Smooth muscle cell of the coronary artery (primary cell): ENCODE data around the gene FKBP9. TPM values are rescaled to one million over a fixed set of nuclear protein-coding genes. Genes with fewer than 3 reads are reported as not detected.

Experiments used
- total RNA-seq: library from RNA; depleted of rRNA; stranded (reverse); fragments of >200 nt; gene quantifications from 2 replicates; pipeline ENCODE4 v1.2.3, GENCODE V29; 2014; ENCODE audit warnings: low replicate concordance

Gene FKBP9, protein sequence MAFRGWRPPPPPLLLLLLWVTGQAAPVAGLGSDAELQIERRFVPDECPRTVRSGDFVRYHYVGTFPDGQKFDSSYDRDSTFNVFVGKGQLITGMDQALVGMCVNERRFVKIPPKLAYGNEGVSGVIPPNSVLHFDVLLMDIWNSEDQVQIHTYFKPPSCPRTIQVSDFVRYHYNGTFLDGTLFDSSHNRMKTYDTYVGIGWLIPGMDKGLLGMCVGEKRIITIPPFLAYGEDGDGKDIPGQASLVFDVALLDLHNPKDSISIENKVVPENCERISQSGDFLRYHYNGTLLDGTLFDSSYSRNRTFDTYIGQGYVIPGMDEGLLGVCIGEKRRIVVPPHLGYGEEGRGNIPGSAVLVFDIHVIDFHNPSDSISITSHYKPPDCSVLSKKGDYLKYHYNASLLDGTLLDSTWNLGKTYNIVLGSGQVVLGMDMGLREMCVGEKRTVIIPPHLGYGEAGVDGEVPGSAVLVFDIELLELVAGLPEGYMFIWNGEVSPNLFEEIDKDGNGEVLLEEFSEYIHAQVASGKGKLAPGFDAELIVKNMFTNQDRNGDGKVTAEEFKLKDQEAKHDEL
- total RNA-seq = 252 and 474 TPM in 2 replicates

DNA sequence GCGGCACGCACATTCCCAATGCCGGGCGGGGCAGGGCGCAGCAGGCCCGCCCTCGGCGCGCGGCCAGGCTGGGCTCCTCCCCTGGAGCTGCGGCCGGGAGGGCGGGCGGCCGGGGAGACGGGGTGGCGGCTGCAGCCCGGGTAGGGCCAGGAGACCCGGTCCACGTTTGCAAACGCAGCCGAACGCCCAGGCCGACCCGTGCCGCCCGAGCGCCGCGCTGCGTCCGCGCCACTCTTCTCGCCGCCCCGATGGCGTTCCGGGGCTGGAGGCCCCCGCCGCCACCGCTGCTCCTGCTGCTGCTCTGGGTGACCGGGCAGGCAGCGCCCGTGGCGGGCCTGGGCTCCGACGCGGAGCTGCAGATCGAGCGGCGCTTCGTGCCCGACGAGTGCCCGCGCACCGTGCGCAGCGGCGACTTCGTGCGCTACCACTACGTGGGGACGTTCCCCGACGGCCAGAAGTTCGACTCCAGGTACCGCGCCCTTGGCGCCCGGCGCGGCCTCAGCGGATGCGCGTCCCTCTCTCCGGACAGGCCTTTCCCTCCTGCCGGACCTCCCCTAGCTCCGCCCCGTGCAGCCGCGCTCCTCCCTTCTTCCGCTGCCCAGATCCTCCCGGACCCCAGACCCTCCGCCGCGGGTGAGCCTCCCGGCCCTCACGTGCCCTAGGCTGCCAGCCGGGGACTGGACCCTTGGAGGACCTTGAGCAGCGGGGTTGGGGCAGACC, at the start of gene FKBP9:
Gene FKBP9 (plus strand): TSS at position 115 of the 720 bp plus-strand sequence. CDS start 134 bp downstream, at position 249.

Other genes starting within 250 kb of the FKBP9 start
- 24.0 and 31.5 TPM in 2 replicates for gene KBTBD2, start 65.7 kb upstream of the FKBP9 start, total RNA-seq
- gene NT5C3A, start 105.3 kb downstream of the FKBP9 start, total RNA-seq = 10.4 and 16.3 TPM in 2 replicates
- 6.4 and 13.8 TPM in 2 replicates for gene RP9, start 152.0 kb downstream of the FKBP9 start, total RNA-seq
- 14.4 and 18.0 TPM in 2 replicates for gene BBS9, start 172.1 kb downstream of the FKBP9 start, total RNA-seq